AG20443 (cell line): ENCODE data around the gene GFER.

ENCODE experiments used
- DNase-seq: peaks from one replicate; pipeline ENCODE4 v3.0.0; 2012; ENCODE audit warnings: low spot score, mixed read lengths

Gene GFER

GRCh38 chr16:1974157-1975070 lies 9.6 kb upstream of the GFER start:
- no peak for DNase-seq

DNA sequence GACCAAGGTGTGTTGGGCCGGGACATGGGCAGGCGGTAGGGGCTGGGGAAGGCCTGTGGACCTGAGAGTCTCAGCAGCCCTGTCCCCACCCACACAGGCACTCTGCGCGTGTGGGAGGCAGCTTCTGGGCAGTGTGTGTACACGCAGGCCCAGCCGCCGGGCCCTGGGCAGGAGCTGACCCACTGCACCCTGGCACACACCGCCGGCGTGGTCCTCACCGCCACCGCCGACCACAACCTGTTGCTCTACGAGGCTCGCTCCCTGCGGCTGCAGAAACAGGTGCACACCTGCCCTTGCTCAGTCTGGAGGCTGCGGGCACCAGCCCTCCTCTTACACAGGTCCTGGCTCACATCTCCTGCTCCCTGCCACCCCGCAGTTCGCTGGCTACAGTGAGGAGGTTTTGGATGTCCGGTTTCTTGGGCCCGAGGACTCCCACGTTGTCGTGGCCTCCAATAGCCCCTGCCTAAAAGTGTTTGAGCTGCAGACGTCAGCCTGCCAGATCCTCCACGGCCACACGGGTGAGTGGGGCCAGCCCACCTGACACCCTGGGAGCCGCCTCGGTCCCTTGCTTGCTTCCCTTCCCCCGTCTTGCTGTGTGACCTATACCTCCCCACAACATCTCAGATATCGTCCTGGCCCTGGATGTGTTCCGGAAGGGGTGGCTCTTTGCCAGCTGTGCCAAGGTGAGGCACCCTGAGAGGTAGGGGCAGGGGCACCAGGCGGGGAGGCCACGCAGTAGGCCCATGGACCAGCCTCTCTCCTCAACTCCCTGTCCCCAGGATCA lies 8.4 kb upstream of the GFER start:
- no peak for DNase-seq

GRCh38 chr16:1976216-1976520 lies 7.8 kb upstream of the GFER start:
- DNase-seq: no peak

DNA sequence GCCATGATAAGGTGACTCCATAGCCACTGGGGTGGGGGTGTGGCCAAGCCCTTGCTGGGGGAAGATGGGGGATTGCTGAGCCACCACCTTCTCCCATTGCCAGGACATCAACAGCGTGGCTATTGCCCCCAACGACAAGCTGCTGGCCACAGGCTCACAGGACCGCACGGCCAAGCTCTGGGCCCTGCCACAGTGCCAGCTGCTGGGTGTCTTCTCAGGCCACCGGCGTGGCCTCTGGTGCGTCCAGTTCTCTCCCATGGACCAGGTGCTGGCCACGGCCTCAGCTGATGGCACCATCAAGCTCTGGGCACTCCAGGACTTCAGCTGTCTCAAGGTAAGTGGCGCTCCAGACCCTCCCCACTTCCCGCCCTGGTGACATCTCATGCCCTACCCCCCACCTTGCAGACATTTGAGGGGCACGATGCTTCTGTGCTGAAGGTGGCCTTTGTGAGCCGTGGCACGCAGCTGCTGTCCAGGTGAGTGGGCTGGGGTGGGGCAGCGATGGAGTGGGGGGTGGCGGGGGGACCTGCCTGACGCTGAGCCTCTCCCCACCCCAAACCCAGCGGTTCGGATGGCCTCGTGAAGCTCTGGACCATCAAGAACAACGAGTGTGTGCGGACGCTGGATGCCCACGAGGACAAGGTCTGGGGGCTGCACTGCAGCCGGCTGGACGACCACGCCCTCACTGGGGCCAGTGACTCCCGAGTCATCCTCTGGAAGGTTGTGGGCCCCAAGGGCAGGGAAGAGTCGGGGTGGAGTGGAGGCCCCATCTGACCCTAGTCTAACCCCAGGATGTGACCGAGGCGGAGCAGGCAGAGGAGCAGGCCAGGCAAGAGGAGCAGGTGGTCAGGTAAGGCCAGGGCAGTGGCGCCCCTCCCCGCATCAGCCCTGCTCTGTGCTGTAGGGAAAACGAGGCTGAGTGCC lies 6.8 kb upstream of the GFER start:
- no peak for DNase-seq

DNA sequence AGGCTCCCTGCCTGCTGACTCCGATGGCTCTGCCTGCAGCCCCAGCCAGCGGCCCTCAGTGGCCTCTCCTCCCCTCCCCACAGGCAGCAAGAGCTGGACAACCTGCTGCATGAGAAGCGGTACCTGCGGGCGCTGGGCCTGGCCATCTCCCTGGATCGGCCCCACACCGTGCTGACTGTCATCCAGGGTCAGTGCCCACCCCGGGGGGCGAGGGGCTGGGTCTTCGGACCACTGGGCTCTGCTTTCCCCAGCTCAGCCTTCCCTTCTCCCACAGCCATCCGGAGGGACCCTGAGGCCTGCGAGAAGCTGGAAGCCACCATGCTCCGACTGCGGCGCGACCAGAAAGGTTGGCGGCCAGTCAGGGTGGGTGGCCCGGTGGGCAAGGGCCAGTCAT lies 6.1 kb upstream of the GFER start:
- DNase-seq: no peak

DNA sequence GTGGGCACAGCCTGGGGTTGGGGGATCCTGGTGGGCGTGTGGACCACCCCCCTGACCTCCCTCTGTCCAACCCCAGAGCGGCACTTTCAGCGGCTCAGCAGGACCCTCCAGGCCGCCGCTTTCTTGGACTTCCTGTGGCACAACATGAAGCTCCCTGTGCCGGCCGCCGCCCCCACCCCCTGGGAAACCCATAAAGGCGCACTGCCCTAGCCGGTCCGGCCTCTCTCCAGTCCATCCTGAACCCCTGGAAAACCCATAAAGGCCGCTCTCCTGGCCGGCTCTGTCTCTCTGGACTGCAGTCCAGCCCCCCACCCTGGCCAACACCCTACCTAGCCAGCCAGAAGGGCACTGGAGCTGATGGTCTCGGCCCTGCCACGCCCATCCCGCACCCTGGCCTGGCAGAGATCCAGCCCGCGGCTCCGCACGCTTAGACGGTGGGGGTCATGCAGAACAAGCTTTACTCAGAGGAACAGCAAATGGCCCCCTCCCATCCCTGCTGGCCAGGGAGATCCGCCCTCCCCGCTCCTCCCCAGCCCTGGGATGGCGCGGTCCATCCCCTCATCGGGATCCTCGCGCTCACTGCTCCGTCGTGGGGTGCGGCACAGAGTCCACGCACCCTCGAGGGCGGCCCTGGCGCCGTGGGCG lies 5.4 kb upstream of the GFER start:
- no peak for DNase-seq

GRCh38 chr16:1979271-1980029 lies 4.5 kb upstream of the GFER start:
- no peak for DNase-seq

- no peak for DNase-seq
These were observed 3.8 kb upstream of the GFER start for GRCh38 chr16:1980030-1980769.

DNA sequence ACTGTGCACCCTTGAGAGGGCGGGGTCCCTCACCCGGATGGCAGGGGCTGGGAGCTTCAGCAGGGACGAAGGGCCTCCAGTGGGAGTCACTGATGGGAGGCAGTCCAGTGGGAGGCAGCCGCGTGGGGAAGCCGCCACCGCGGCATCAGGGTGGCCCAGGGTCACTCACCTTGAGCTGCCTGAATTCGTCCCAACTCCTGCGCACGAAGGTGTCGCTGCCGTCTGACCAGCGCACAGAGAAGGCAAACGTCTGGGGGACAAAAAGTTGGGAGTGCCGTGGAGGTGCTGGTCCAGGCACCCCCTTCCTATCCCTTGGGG lies 3.3 kb upstream of the GFER start:
- DNase-seq: no peak

- DNase-seq: no peak
These were observed 2.6 kb upstream of the GFER start, which contains the start of gene NOXO1 for GRCh38 chr16:1981398-1981836. TSS of gene NOXO1 (minus strand) at chr16:1981469. CDS start at chr16:1981179, 290 bp downstream.

- DNase-seq: no peak
These were observed 2.0 kb upstream of the GFER start for GRCh38 chr16:1982013-1982433.

DNA sequence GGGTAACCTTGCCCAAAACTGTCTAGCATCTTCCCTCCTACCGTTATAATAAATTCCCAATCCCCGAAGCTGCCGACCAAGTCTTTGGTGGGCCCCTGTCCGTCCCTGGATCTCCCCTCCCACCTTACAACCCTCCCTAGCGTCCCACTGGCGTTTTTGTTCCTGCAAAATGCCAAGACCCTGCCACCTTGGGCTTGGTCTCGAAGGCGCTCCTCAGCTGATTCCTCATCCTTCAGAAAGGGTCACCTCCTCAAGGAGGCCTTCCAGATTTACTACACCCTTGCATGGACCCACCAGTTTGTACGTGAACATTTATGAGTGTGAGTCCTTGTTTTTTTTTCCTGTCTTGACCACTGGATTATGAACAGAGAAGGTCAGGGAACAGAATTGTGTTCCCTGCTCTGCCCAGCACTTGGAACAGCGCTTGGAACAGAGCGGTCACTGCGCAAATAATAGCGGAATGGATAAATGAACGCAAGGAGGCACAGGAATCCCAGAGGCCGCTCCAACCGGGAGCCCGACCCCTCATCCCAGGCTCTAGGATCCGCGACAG lies 926 bp upstream of the GFER start:
- no peak for DNase-seq

- DNase-seq: peak; percentile 40
These were observed 593 bp downstream of the GFER start for GRCh38 chr16:1984347-1985225.

DNA sequence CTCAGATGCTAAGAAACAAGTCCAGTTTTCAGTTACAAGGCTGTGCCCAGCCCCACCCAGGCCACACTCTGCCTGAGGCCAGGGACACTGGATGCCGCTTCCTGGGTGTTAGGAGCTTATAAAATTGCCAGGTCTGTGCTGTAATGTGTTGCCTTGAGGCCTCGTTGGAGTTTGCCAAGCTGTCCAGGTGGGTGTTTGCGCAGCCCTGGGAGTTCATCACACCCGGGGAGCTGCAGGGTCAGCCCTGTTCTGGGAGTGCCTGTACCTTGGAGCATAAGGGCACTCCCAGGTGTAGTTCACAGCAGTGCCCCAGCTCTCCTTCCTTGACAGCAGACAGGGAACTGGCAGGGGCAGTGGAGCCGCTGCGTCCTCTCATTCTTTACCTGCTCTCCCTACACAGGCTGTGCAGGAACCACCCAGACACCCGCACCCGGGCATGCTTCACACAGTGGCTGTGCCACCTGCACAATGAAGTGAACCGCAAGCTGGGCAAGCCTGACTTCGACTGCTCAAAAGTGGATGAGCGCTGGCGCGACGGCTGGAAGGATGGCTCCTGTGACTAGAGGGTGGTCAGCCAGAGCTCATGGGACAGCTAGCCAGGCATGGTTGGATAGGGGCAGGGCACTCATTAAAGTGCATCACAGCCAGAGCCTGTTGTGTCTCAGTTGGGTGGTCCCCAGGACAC lies 1.6 kb downstream of the GFER start:
- no peak for DNase-seq

GRCh38 chr16:1987198-1987597 lies 3.2 kb downstream of the GFER start:
- no peak for DNase-seq

GRCh38 chr16:1989209-1990100 lies 5.5 kb downstream of the GFER start, which contains the start of gene SYNGR3:
TSS of gene SYNGR3 (plus strand) at chr16:1989970. CDS start at chr16:1990103, 133 bp downstream.
- peak; percentile 51 for DNase-seq

DNA sequence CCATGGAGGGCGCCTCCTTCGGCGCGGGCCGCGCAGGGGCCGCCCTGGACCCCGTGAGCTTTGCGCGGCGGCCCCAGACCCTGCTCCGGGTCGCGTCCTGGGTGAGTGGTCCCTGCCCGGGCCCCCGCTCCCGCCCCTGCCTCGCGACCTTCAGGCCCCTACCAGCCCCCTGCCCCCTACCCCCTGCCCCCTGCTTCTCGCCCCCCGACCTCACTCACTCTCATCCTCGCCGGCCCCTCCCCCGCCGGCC lies 6.0 kb downstream of the GFER start:
- DNase-seq: no peak
